Measurements from ENCODE around the gene RFTN1. TPM values are rescaled to one million over a fixed set of nuclear protein-coding genes. Genes with fewer than 3 reads are reported as not detected.
A peak's percentile ranks its signal among the peaks of the same experiment; 100 is the strongest.
"Not testable (repeated sequence)": the region's sequence is repeated elsewhere in the genome, so short reads cannot be mapped to it uniquely, and the experiment has no call there.

The RFTN1 gene
- total and polyA plus RNA-seq, 2 donors (not counting 1 experiment from before 2014, with no cell fraction given) = 35.1 to 35.5 TPM

DNA sequence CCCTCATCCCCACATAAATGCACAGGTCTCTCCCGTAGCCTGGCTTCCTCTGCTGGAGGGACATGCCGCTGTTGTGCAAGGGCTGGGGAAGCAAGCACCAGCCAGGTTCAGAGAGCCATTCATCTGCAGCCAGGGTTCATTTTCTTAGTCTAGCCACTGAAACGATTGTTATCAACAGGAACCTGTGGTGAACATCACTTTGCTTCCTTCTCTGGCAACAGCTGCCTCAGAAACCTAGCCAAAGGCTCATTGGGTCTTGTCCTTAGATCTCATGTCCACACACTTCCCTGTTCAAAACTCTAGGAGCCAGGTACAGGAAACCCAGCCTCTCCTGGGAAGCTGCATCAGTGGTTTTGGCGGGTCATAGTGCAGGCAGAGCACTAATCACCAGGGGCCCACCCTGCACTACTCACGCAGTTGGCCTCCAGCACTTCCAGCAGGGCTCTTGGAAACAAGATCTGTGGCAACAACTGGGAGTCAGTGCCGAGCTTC is 201.5 kb downstream of the RFTN1 start:
- no peak overlapping the region for H3K27ac ChIP-seq (ENCODE audit: insufficient read depth, low read length)

DNA sequence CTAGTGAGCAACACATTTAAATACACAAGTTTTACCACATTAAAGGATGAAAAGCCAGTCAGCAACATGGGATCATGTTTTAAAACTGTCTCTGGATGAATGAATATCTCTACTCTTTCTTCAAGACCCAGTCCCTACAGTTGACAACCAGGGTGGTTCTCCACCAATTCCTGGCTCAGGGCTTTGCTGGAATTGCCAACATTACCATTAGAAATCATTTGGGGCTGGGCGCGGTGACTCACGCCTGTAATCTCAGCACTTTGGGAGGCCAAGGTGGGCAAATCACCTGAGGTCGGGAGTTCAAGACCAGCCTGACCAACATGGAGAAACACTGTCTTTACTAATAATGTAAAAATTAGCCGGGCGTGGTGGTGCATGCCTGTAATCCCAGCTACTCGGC is 203.0 kb downstream of the RFTN1 start:
- not testable (repeated sequence) for H3K9me3 ChIP-seq (ENCODE audit: control insufficient read depth, insufficient read depth, low read depth, low read length); H2AFZ ChIP-seq (ENCODE audit: low read length); H3K79me2 ChIP-seq (ENCODE audit: control insufficient read depth, insufficient read depth, low read length); H3K27me3 ChIP-seq (ENCODE audit: control insufficient read depth, insufficient read depth, low read length); DNase-seq (ENCODE audit: low read depth in 2 of 2); H3K4me2 ChIP-seq (ENCODE audit: extremely low read depth, insufficient read depth, low read length); H3K9ac ChIP-seq (ENCODE audit: insufficient read depth, low read length); H3K27ac ChIP-seq (ENCODE audit: insufficient read depth, low read length); H3K36me3 ChIP-seq (ENCODE audit: control insufficient read depth, insufficient read depth, low read length); H3K4me1 ChIP-seq (ENCODE audit: control insufficient read depth, extremely low read depth, insufficient read depth, low read length); H3K4me3 ChIP-seq (replicated peaks in 1 of 4; ENCODE audit: control extremely low read depth in 1 of 4, insufficient read depth in 1 of 4, low read depth in 3 of 4, low read length in 4 of 4); H4K20me1 ChIP-seq (ENCODE audit: control insufficient read depth, extremely low read depth, insufficient read depth, low read length)

More for the DNA sequence above, 201.5 kb downstream of the RFTN1 start:
- Histone ChIP-seq H3K9me3 (ENCODE audit: control insufficient read depth, insufficient read depth, low read depth, low read length) (no peaks in the 10 kb centered on the region), H3K36me3 (ENCODE audit: control insufficient read depth, insufficient read depth, low read length) (no peaks in the 10 kb centered on the region), H3K27me3 (ENCODE audit: control insufficient read depth, insufficient read depth, low read length) (no peaks in the 10 kb centered on the region), H2AFZ (ENCODE audit: low read length) (no peak overlapping the region), H3K4me3 (replicated peaks in 1 of 4; ENCODE audit: control extremely low read depth in 1 of 4, insufficient read depth in 1 of 4, low read depth in 3 of 4, low read length in 4 of 4) (no peak overlapping the region), H3K4me2 (ENCODE audit: extremely low read depth, insufficient read depth, low read length) (no peak overlapping the region), H3K4me1 (ENCODE audit: control insufficient read depth, extremely low read depth, insufficient read depth, low read length) (no peaks in the 10 kb centered on the region), H3K9ac (ENCODE audit: insufficient read depth, low read length) (no peak overlapping the region), H4K20me1 (ENCODE audit: control insufficient read depth, extremely low read depth, insufficient read depth, low read length) (no peaks in the 10 kb centered on the region), H3K79me2 (ENCODE audit: control insufficient read depth, insufficient read depth, low read length) (no peaks in the 10 kb centered on the region)
- peak in 1 of 2 donors; percentile 53 for DNase-seq (ENCODE audit: low read depth in 2 of 2)
- TF ChIP-seq EZH2 (IDR thresholded peaks at IDR 0.05; ENCODE audit: low read length, missing control alignments) = no peak
- TF ChIP-seq, protein P1, sequence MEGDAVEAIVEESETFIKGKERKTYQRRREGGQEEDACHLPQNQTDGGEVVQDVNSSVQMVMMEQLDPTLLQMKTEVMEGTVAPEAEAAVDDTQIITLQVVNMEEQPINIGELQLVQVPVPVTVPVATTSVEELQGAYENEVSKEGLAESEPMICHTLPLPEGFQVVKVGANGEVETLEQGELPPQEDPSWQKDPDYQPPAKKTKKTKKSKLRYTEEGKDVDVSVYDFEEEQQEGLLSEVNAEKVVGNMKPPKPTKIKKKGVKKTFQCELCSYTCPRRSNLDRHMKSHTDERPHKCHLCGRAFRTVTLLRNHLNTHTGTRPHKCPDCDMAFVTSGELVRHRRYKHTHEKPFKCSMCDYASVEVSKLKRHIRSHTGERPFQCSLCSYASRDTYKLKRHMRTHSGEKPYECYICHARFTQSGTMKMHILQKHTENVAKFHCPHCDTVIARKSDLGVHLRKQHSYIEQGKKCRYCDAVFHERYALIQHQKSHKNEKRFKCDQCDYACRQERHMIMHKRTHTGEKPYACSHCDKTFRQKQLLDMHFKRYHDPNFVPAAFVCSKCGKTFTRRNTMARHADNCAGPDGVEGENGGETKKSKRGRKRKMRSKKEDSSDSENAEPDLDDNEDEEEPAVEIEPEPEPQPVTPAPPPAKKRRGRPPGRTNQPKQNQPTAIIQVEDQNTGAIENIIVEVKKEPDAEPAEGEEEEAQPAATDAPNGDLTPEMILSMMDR (conservative IDR thresholded peaks at IDR 0.05 in 1 of 2, IDR thresholded peaks at IDR 0.05 in 1 of 2; ENCODE audit: low read depth in 1 of 2, low read length in 2 of 2) = no peak

DNA sequence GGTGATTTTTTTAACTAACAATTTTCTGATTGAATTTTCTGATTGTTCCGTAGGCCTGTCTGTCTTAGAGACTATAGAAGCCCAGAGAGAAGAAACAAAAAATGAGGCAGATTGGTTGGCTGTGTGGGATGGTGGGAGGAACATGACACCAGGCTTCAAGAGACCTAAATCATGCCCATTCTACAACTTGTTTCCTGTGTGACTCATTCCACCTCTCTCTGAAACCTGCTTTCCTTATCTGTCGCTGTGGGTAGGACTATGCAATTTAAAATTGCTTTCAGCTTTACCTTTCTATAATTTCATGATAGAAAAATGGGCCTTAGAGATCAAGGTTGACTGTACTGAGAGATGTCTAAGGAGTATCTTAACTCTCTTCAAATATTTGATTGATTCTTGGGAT is 203.9 kb downstream of the RFTN1 start:
- no peaks in the 10 kb centered on the region for H4K20me1 ChIP-seq (ENCODE audit: control insufficient read depth, extremely low read depth, insufficient read depth, low read length)
- TF ChIP-seq, protein P1 (conservative IDR thresholded peaks at IDR 0.05 in 1 of 2, IDR thresholded peaks at IDR 0.05 in 1 of 2; ENCODE audit: low read depth in 1 of 2, low read length in 2 of 2) = no peak
- no peak for TF ChIP-seq EZH2 (IDR thresholded peaks at IDR 0.05; ENCODE audit: low read length, missing control alignments)

More for the DNA sequence above, 203.9 kb downstream of the RFTN1 start:
- Histone ChIP-seq H3K9ac (ENCODE audit: insufficient read depth, low read length) (no peak overlapping the region), H3K4me3 (replicated peaks in 1 of 4; ENCODE audit: control extremely low read depth in 1 of 4, insufficient read depth in 1 of 4, low read depth in 3 of 4, low read length in 4 of 4) (no peak overlapping the region), H3K9me3 (ENCODE audit: control insufficient read depth, insufficient read depth, low read depth, low read length) (no peaks in the 10 kb centered on the region), H3K36me3 (ENCODE audit: control insufficient read depth, insufficient read depth, low read length) (peaks cover 3% of the 10 kb centered on the region), H3K79me2 (ENCODE audit: control insufficient read depth, insufficient read depth, low read length) (no peaks in the 10 kb centered on the region), H3K27me3 (ENCODE audit: control insufficient read depth, insufficient read depth, low read length) (no peaks in the 10 kb centered on the region), H3K4me1 (ENCODE audit: control insufficient read depth, extremely low read depth, insufficient read depth, low read length) (no peaks in the 10 kb centered on the region), H2AFZ (ENCODE audit: low read length) (no peak overlapping the region), H3K27ac (ENCODE audit: insufficient read depth, low read length) (no peak overlapping the region), H3K4me2 (ENCODE audit: extremely low read depth, insufficient read depth, low read length) (no peak overlapping the region)
- peak; percentile 17 to 86 for DNase-seq (ENCODE audit: low read depth in 2 of 2)
